NCI-H774 (cell line): Measurements from ENCODE around the gene ADAP1.
"Not testable (repeated sequence)": the region's sequence is repeated elsewhere in the genome, so short reads cannot be mapped to it uniquely, and the experiment has no call there.

Source experiments
- DNase-seq: peaks from one replicate; lab custom pipeline; 2025; lab: John Stamatoyannopoulos, UW

The ADAP1 gene

DNA sequence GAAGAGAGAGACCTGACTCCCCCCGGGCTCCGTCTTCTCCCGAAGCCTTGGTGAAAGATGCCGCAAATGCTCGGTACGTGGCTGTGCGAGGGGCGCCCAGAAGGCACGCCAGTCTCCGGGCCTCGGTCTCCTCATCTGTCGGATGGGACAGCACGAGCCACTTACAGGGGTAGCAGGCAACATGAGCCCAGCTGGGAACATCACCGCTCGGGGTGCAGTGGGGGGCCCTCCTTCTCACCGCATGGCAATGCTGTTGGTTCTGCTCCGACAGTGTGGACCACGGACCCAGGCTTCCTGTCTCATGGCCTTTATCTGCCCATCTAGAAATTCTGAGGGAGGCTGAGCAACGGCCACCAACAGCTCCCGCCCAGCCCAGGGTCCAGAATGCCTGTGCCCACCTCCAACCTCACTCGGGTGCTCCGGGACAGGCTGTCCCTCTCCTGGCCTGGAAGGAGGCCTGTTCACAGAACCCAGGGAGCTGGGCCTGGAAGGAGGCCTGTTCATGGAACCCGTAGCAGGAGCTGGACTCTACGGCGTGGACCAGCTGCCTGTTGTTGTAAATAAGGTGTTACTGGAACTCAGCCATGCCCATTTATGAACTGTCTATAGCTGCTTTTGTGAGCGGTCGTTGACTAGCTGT lies 15.8 kb downstream of the ADAP1 start:
- no peak for DNase-seq

DNA sequence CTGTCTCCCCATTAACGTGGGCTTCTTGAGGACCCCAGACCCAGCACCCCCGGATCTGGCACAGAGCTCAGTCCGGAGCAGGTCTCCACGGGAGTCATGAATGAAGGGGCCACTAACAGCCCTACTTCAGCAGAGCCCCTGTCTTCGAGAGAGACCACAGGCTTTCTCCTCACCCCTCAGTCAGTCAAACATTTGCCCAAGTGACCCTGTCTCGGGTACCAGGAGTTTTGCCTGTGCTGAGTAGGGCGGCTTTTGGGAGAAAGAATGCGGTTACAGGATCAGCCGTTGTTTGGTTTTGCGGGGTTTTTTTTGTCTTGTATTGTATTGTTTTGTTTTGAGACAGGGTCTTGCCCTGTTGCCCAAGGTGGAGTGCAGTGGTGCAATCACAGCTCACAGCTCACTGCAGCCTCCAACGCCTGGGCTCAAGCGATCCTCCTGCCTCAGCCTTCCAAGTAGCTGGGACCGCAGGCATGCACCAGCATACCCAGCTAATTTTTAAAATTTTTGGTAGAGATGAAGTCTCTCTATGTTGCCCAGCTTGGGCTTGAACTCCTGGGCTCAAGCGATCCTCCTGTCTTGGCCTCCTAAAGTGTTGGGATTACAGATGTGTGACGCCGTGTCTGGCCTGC lies 16.5 kb downstream of the ADAP1 start:
- DNase-seq: no peak

DNA sequence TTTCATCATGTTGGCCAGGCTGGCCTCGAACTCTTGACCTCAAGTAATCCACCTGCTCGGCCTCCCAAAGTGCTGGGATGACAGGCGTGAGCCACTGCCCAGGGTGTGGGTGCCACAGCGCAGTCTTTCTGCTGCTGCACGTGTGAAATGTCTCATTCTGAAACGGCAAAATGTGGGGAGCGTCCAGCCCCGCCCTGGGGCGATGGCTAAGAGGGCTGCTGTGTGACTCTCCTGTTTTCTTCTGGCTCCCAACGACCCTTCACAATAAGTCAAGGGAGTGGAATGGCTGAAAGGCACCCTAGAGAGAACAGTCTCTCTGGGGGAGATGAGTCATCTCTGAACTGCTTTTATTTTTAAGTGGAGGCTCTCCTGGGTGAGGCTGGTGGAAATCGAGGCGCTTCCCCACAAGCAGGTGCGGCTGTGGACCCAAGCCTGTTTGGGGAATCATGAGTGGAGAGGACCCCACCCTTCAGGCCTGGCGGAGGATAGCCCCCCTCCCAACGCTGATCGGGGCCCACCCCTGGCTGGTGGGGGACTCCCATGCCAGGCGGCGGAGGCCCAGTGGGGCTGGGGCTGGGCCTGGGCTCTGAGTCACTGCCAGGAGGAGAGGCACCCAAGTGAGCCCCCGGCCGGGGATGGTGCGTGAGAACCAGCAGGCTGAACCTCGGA lies 18.0 kb downstream of the ADAP1 start:
- no peak for DNase-seq

DNA sequence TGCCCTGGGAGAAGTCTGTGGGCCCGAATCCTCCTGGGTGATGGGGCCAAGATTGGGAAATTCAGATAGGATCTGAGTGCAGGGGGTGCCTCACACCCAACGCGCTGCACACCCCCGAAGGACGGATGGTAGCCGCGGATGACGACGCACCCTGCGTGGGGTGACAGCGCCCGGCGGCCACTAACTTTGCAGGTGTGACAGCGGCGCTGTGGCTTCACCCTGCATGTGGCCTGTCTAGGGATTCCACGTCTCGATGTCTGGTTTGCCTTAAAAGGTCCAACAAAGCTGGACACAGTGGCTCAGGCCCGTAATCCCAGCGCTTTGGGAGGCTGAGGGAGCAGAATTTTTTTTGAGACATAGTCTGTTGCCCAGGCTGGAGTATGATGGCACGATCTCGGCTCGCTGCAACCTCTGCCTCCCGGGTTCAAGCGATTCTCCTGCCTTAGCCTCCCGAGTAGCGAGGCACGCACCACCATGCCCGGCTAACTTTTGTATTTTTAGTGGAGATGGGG lies 18.6 kb downstream of the ADAP1 start:
- no peak for DNase-seq

DNA sequence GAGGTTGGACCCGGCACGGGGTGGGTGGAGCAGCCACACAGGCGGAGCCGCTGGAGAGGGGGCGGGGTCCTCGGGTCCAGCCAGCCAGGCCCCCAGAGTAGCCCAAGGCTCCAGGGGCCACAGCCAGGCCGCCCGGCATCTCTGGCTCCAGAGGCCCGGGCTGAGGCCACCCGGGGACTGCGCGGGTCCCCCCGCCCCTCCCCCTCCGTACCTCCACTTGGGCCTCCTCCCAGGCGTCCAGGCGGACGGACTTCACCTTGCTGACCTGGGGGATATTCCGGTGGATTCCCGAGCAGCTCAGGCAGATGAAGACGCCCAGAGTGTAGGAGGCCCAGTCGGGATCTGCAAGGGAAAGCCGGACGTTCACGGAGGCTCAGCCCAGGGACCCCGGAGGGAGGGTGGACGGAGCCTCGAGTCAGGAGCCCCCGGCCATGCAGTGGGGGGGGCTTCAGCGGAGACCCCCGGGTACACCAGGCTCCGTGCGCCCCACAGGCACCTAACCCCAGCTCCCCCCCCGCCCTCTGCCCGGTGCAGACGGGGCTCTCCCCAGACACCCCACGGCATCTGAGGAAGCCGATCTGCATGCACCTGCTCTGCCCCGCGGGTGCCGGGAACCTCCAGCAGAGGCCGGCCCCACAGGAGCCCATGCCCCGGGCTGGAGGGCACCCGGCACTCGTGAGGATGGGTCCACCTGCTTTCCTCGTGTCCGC lies 19.2 kb downstream of the ADAP1 start:
- DNase-seq: no peak

DNA sequence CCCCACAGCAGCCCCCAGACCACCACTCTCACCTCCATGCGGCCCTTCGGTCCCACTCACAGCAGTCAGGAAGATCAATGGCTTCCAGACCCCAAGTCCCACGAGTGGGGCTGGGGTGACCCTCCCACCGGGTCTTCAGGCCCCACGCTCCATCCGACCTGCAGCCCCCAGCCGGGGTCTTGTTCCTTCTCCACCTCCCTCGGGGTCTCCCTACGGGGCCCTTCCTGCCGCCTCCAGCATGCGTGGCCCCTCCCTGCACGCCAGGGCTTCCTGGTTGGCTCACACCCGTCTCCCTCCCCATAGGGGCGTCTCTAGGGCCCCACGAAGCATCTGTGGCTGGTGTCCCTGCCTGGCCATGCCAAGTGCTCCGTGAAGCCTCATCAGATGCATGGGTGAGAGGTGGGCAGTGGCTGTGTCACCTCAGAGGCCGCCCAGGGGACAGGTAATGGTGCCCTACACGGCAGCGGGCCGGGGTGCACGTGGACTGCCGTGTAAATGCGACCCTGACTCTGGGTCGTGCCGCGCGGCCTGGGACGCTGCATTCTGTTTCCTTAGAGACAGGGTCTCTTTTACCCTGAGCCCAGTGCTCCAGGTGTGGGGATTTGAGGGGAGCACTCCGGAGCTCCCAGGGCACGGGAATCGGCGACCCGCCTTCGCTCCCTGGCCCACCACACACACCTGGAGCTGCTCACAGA lies 19.9 kb downstream of the ADAP1 start:
- no peak for DNase-seq

DNA sequence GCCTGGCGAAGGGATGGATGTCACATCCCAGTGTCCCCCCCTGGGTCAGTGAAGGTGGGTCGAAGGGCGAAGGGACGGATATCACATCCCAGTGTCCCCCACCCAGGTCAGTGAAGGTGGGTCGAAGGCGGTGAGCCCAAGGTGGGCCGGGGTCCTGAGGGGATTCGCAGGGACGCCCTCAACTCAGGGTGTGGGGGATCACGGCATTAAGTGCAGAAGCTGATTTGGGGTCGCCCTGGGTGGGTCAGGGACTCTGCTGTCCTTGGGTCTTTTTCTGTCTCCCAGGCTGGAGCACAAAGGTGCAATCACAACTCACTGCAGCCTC lies 21.9 kb downstream of the ADAP1 start:
- no peak for DNase-seq

DNA sequence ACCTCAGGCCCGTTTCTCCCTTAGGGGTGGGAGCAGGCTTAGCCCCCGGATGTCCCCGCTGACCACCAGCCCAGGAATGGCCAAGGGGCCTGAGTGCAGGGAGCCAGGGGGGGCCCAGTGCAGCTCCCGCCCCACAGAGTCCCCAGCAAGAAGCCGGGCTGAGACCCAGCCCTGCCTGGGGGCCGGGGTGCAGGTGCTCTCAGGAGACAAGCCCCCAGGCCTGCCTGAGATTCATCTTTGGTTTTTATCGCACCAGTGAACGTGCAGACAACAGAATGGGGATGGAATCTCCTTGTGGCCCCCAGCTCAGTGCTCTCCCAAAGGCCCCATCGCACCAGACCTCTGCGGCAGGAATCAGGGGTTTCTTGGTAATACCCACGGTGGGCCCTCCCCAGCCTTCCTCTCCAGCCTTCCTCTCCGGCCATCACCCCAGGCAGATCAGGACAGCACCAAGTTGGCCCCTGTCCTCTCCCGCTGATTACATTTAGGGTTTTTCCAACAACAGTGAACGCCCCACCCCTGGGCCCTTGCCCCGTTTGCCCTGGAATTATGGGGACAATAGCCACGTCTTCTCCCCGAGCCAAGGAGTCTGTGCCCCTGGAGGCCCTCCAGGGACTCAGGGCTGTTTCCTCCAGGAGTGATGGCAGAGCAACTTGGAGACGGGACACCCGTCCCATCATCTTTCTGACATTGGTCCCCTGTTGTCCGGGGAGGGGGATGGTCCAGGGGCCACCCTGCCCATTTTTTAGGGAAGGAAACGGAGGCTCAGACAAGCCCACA lies 22.4 kb downstream of the ADAP1 start:
- no peak for DNase-seq

DNA sequence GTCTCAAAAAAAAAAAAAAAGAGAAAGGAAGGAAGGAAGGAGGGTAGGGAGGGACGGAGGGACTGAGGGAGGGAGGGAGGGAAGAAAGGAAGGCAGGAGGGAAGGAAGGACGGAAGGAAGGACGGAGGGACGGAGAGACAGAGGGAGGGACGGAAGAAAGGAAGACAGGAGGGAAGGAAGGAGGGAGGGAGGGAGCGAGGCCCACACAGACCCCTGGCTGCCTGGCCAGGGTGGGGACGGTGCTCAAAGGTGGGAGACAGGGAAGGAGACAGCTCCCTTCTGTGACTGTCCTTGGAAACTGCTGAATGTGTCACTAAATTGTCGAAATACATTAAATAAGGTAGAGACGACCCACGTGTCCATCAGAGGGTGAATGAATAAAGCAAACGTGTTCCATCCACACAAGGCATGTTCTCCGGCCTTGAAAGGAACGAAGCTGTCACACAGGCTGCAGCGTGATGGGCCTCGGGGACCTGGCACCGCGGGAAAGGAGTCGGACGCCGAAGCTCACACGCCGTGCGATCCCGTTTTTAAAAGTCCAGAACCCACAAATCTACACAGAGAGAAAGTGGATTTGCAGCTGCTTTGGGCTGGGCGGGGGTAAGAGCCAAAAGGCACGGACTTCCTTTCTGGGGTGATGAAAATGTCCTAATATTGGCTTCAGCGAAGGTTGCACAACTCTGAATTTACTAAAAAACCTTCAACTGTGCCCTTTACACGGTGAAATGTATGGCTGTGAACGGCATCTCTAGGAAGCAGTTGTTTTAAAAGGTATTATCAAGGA lies 23.3 kb downstream of the ADAP1 start:
- no peak for DNase-seq

DNA sequence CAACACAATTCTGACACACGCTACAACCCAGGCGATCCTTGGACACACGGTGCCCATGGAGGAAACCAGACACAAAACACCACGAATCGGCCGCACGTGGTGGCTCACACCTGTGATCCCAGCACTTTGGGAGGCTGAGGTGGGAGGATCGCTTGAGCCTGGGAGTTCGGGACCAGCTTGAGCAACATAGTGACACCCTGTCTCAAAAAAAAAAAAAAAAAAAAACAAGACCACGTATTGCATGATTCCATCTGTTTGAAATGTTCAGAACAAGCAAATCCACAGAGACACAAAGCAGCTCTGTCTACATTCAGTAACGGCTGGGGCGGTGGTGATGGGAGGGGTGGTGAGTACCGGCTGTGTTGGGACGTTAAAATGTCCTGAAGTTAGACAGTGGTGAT lies 25.2 kb downstream of the ADAP1 start:
- DNase-seq: no peak

DNA sequence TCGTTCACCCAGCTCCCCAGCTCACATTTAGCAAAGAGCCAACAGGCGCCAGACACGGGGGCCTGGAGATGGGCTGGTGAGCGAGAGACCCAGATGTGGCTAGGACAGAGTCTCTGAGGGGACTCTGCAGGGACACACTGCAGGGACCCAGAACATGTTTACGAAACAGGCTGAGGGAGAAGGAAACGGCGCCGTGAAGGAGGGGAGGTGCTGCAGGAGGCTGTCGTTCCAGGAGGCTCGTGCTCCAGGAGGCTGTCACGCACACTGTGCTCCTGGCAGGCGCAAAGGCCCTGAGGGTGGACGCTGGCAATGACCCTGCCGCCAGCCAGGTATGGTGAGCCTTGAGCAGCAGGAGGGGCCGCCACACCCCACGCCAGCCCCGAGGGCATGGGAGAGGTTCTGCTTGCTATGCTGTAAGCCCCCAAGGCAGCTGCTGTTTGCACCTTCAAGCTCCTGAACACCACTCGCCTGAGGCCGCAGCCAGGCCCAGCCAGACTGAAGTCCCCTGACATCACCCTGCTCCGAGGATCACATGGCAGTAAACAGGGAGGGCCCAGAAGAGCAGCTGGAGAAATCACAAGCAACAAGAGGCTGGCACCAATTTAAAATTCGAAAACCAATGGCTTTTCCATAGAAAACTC lies 27.3 kb downstream of the ADAP1 start:
- DNase-seq: no peak

DNA sequence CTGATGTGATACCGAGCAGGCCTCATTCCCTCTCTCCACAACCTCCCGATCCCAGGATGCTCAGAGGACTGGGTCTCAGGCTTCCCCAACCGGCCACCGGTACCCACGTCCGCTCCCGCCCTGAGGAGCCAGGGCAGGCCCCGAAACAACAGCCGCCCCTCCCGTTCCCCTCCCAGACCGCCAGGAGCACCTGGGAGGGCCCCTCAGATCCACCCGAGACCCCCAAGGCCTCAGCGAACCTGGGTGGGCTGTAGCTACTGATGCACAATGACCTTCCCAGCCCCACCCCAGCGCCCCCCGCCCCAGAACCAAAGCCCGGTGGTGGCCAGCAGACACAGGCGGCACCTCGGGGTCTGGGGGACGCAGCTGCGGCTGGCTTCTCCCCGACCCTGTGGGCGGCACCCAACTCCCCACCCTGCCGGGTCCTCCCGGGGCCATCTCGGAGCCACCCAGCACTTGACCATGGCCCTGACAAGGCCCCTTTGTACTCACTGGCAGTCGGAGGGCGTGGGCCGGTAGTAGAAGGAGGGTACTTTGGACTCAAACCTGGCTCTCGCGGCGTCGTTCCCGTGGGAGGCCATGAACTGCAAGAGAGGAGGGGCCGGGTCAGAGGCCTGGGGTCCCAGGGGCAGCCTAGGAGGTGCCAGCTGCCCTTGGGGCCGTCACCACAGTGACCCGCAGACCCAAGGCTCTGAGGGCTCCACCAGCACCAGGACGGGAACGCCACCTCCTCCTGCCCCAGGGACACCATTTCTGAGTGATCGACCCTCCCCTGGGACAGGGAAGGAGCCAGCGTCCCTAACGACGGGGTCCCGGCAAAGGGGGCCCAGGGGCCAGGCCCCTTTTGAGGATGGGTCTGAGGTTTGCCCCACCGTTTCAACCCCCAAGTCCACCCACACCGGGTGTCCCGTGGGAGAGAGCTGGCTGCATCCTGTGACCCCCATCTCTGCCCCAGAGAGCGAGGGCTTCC lies 28.1 kb downstream of the ADAP1 start:
- DNase-seq: no peak

DNA sequence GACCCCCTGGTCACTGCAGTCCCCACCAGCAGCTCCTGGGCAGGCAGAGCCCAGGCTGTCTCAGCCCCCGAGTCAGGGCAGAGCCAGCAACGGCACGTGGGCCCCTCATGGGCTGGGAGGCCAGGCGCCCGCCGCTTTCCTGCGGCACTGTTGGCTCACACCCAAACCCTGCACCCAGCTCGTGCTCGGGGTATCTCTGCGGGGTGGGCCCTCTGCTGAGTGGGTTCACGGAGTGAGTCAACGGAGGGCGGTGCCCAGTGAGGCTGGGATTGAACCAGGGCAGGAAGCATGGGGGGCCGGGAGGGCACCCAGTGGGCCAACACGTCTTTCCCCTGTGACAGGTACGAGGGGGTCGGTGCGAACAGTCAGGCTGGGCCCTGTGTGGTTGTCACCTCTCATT lies 28.9 kb downstream of the ADAP1 start:
- no peak for DNase-seq

DNA sequence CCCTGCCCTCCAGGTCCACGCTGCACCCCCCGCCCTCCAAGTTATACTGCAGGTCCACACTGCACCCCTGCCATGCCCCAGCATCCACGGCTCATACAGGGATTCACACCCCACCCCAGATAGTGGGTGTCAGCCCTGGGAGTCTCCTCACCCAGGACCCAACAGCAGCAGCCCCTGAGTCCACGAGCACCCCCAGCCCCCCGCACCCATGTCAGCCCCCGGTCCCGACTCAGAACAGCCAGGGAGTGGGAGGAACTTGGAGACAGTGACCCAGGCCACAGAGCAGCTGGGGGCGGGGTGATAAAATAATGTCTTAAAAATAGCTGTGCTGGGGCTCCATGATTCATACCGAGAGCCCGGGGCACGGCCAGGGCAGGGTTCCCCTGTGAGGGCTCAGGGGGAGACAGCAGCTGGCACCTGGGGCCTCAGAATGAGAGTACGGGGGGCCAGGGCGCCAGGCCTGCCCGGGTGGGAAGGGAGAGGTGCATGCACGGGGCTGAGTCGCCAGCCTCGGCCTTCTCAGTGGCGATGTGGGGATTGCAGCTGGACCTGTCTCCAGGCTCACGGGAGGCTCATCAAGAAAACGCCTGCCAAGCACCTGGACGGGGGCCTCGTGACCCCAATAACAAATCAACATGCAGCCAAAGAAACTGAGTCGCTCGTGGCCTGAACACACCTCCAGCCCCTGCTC lies 29.8 kb downstream of the ADAP1 start:
- no peak for DNase-seq

DNA sequence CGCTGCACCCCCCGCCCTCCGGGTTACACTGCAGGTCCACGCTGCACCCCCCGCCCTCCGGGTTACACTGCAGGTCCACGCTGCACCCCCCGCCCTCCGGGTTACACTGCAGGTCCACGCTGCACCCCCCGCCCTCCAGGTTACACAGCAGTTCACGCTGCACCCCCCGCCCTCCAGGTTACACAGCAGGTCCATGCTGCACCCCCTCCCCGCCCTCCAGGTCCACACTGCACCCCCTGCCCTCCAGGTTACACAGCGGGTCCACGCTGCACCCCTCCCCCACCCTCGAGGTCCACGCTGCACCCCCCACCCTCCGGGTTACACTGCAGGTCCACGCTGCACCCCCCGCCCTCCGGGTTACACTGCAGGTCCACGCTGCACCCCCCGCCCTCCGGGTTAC lies 30.4 kb downstream of the ADAP1 start:
- not testable (repeated sequence) for DNase-seq

DNA sequence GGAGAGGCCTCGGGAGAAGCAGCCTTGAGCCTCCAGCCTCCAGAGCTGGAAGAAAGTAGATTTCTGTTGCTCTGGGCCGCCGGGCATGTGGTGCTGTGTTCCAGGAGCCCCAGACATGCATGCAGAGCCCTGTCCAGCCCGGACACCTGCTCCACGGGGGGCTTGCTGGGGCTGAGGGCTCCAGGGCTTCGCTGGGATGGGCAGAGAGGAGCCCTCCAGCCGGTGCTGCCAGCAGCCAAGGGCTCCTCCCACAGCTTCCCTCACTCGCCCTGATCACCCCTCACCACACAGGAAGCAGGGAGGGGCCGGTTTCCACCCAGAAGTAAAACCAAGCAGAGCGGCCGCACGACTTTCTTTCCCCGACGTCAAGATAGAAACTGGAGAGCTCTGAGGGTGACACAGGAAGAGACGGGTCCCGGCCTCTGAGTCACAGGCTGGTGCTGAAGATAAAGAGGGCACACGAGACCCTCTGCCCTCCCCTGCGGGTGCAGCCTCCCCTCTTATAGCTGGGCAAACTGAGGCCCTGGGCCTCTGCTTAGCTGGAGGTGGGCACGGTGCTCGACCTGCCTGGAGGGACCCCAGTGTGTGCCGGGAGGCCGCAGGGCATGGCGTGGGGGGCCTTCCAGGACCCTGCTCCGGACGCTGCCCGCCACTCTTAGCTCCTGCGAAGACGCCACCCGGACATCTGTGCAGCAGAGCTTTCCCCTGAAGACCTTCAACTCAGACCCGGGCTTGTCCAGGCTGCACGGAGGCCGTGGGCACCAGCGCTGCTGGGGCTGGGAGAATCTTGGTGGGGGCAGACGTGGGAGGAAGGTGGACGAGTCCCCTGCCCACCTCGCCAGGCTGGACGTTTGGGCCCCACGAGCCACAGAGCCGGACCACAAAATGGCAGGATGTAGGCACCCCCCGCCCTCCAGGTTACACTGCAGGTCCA lies 31.1 kb downstream of the ADAP1 start:
- DNase-seq: no peak
